SK-N-SH (cell line): Measurements from ENCODE around the gene BTRC. TPM values are rescaled to one million over a fixed set of nuclear protein-coding genes. Genes with fewer than 3 reads are reported as not detected.
"Not testable (repeated sequence)": the region's sequence is repeated elsewhere in the genome, so short reads cannot be mapped to it uniquely, and the experiment has no call there.

Experiments
- CTCF ChIA-PET: fragments of 300-600, 350-600 bp; formaldehyde crosslinking; extraction: SDS; loops from one replicate; lab custom pipeline; 2021; lab: Yijun Ruan, JAX
- POLR2A ChIA-PET: fragments of 350-600 bp; sonication (Branson Sonifier 250); formaldehyde crosslinking; extraction: SDS; loops from one replicate; lab custom pipeline; 2020; ENCODE audit warnings: antibody characterized with exemption, inconsistent platforms; lab: Yijun Ruan, JAX
- DNase-seq: peaks from one replicate; pipeline ENCODE4 v3.0.0; 2012
- H2AFZ ChIP-seq: fragments of 200-600 bp; sonication (generic); 2 replicates; pipeline ENCODE4 v1.8.1; 2016; ENCODE audit warnings: antibody characterized with exemption, mild to moderate bottlenecking, low read depth
- H3F3A ChIP-seq: fragments of 200-600 bp; sonication (generic); replicated peaks from 2 replicates; pipeline ENCODE3; 2016; ENCODE audit warnings: antibody characterized with exemption, mild to moderate bottlenecking; ENCODE audit not compliant: insufficient read depth
- H3K27ac ChIP-seq, 2 experiments: fragments of 200-500 bp in 1 of 2; fragments of 200-600 bp in 1 of 2; sonication (Bioruptor generic) in 1 of 2; sonication (generic), shearing (Covaris generic) in 1 of 2; 2 replicates each; pipeline versions ENCODE4 v1.5.1 to v1.6.1; 2014 to 2016; ENCODE audit warnings: low read depth in 2 of 2, inconsistent platforms in 1 of 2, low read length in 1 of 2, mild to moderate bottlenecking in 1 of 2, mixed read lengths in 1 of 2
- H3K27me3 ChIP-seq: fragments of 200-600 bp; sonication (generic), shearing (Covaris generic); 2 replicates; pipeline ENCODE4 v1.6.1; 2016; ENCODE audit warnings: mixed run types; ENCODE audit not compliant: insufficient read depth
- H3K36me3 ChIP-seq, 2 experiments: fragments of 200-500 bp in 1 of 2; fragments of 200-600 bp in 1 of 2; sonication (Bioruptor generic) in 1 of 2; sonication (generic) in 1 of 2; replicated peaks in 1 of 2; 2 replicates each; pipeline versions ENCODE3 to v1.5.1; 2014 to 2016; ENCODE audit warnings: low read length in 1 of 2, mild to moderate bottlenecking in 1 of 2; ENCODE audit not compliant: insufficient read depth in 2 of 2, control insufficient read depth in 1 of 2
- H3K4me1 ChIP-seq, 2 experiments: fragments of 200-500 bp in 1 of 2; fragments of 200-600 bp in 1 of 2; sonication (Bioruptor generic) in 1 of 2; sonication (generic), shearing (Covaris generic) in 1 of 2; 2 replicates each; pipeline versions ENCODE4 v1.5.1 to v1.6.1; 2014 to 2016; ENCODE audit warnings: low read depth in 1 of 2, low read length in 1 of 2, mixed run types in 1 of 2; ENCODE audit not compliant: insufficient read depth in 2 of 2, control insufficient read depth in 1 of 2
- H3K4me2 ChIP-seq: fragments of 200-600 bp; sonication (generic), shearing (Covaris generic); 2 replicates; pipeline ENCODE4 v1.6.1; 2017; ENCODE audit warnings: mixed run types
- H3K4me3 ChIP-seq, 2 experiments: fragments of 200-500 bp in 1 of 2; fragments of 200-600 bp in 1 of 2; sonication (Bioruptor generic) in 1 of 2; sonication (generic), shearing (Covaris generic) in 1 of 2; 2 replicates each; pipeline versions ENCODE4 v1.5.1 to v1.8.1; 2014 to 2016; ENCODE audit warnings: low read depth in 2 of 2, inconsistent platforms in 1 of 2, low read length in 1 of 2, mild to moderate bottlenecking in 1 of 2, mixed read lengths in 1 of 2, moderate library complexity in 1 of 2
- H3K79me2 ChIP-seq: fragments of 200-600 bp; sonication (generic); 2 replicates; pipeline ENCODE4 v1.8.1; 2017; ENCODE audit warnings: mild to moderate bottlenecking; ENCODE audit not compliant: insufficient read depth
- H3K9ac ChIP-seq: fragments of 200-600 bp; sonication (generic); 2 replicates; pipeline ENCODE4 v1.6.1; 2017; ENCODE audit warnings: mixed run types
- H3K9me2 ChIP-seq: fragments of 200-600 bp; sonication (generic); 2 replicates; pipeline ENCODE4 v1.6.1; 2017; ENCODE audit warnings: mixed run types
- H3K9me3 ChIP-seq: fragments of 200-600 bp; sonication (generic); 2 replicates; pipeline ENCODE4 v1.6.1; 2017; ENCODE audit warnings: mixed run types, mild to moderate bottlenecking, moderate library complexity
- H4K20me1 ChIP-seq: fragments of 200-600 bp; sonication (generic); 2 replicates; pipeline ENCODE4 v1.6.1; 2017; ENCODE audit warnings: mild to moderate bottlenecking, mixed run types; ENCODE audit not compliant: insufficient read depth
- CHD2 ChIP-seq: fragments of 150-350 bp; IDR thresholded peaks from 2 replicates; pipeline ENCODE4 v1.6.1; 2018; ENCODE audit warnings: low read length; ENCODE audit not compliant: partially characterized antibody
- EP300 ChIP-seq, 2 experiments: IDR thresholded peaks; 2 replicates each; pipeline versions ENCODE4 v1.4.0 to v1.6.1; 2012; ENCODE audit warnings: borderline replicate concordance in 1 of 2, low read depth in 1 of 2, low read length in 1 of 2
- EZH2phosphoT487 ChIP-seq: fragments of 200-600 bp; sonication (generic); IDR thresholded peaks from 2 replicates; pipeline ENCODE4 v1.6.1; 2017; ENCODE audit warnings: low read depth, mixed run types, mild to moderate bottlenecking, antibody characterized with exemption, moderate library complexity, borderline replicate concordance
- MEF2A ChIP-seq: IDR thresholded peaks from 2 replicates; pipeline ENCODE4 v1.4.0; 2012; ENCODE audit warnings: low read depth, borderline replicate concordance
- MXI1 ChIP-seq: IDR thresholded peaks from 2 replicates; pipeline ENCODE4 v1.6.1; 2012; ENCODE audit warnings: mild to moderate bottlenecking, low read depth, low read length, improper control_type of control experiment
- RAD21 ChIP-seq: IDR thresholded peaks from 2 replicates; pipeline ENCODE4 v1.6.1; 2012; ENCODE audit warnings: mild to moderate bottlenecking, low read length
- RXRA ChIP-seq: IDR thresholded peaks from 2 replicates; pipeline ENCODE4 v1.4.0; 2012; ENCODE audit warnings: low read depth, mild to moderate bottlenecking, borderline replicate concordance
- SMC3 ChIP-seq: IDR thresholded peaks from 2 replicates; pipeline ENCODE4 v1.6.1; 2012; ENCODE audit warnings: low read depth, low read length, improper control_type of control experiment
- TCF12 ChIP-seq: IDR thresholded peaks from 2 replicates; pipeline ENCODE4 v1.4.0; 2012
- WGBS: methylation state at CpG from one replicate; pipeline ENCODE4 v1.1.6; 2017; ENCODE audit warnings: low lambda C conversion rate; 5-methylcytosine and 5-hydroxymethylcytosine counted together
- polyA plus RNA-seq, 3 experiments: library from polyadenylated mRNA; depleted of rRNA; stranded (reverse); fragments of >200 nt; gene quantifications; 2 replicates each; pipeline ENCODE4 v1.2.3, GENCODE V29; 2012
- TF ChIP-seq, protein P1 (sequence below): IDR thresholded peaks from 2 replicates; pipeline ENCODE4 v1.6.1; 2012; ENCODE audit warnings: mild to moderate bottlenecking, low read depth, low read length, moderate library complexity

BTRC gene
- polyA plus RNA-seq, 1 of the 3 experiments (the other 2 are of a cell fraction): 6.5 TPM

- no peak for DNase-seq
- Histone ChIP-seq H3K27me3 (no peaks in the 10 kb centered on the region), H3K27ac (no peak overlapping the region), H3K4me1 (no peaks in the 10 kb centered on the region; a peak in 1 of 4 replicates), H3K9me2 (no peaks in the 10 kb centered on the region), H3K4me2 (no peak overlapping the region), H2AFZ (no peak overlapping the region), H3K9me3 (no peaks in the 10 kb centered on the region), H3K9ac (no peak overlapping the region), H3K36me3 (no peaks in the 10 kb centered on the region), H3K4me3 (no peak overlapping the region), H3F3A (peaks cover 5% of the 10 kb centered on the region), H3K79me2 (peaks cover 28% of the 10 kb centered on the region), H4K20me1 (peaks cover 6% of the 10 kb centered on the region; the same call in 1 of the 2 replicates)
- 92% methylated on average over 4 of the region's 4 CpGs for WGBS
- ChIA-PET POLR2A (interaction anchor here (0.7 kb wide), 1 partner anchor 73 kb away, joined by 3 read pairs; no protein-coding TSS in a partner anchor), CTCF (interaction anchor here (0.9 kb wide), 2 partner anchors 16 to 172 kb away, joined by 3 read pairs; no protein-coding TSS in a partner anchor)
- no peak for TF ChIP-seq MEF2A
- TF ChIP-seq CHD2: no peak
- TF ChIP-seq, protein P1, sequence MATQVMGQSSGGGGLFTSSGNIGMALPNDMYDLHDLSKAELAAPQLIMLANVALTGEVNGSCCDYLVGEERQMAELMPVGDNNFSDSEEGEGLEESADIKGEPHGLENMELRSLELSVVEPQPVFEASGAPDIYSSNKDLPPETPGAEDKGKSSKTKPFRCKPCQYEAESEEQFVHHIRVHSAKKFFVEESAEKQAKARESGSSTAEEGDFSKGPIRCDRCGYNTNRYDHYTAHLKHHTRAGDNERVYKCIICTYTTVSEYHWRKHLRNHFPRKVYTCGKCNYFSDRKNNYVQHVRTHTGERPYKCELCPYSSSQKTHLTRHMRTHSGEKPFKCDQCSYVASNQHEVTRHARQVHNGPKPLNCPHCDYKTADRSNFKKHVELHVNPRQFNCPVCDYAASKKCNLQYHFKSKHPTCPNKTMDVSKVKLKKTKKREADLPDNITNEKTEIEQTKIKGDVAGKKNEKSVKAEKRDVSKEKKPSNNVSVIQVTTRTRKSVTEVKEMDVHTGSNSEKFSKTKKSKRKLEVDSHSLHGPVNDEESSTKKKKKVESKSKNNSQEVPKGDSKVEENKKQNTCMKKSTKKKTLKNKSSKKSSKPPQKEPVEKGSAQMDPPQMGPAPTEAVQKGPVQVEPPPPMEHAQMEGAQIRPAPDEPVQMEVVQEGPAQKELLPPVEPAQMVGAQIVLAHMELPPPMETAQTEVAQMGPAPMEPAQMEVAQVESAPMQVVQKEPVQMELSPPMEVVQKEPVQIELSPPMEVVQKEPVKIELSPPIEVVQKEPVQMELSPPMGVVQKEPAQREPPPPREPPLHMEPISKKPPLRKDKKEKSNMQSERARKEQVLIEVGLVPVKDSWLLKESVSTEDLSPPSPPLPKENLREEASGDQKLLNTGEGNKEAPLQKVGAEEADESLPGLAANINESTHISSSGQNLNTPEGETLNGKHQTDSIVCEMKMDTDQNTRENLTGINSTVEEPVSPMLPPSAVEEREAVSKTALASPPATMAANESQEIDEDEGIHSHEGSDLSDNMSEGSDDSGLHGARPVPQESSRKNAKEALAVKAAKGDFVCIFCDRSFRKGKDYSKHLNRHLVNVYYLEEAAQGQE: no peak
Observed at GRCh38 chr10:101386659-101387259, 32.8 kb downstream of the BTRC start.

DNA sequence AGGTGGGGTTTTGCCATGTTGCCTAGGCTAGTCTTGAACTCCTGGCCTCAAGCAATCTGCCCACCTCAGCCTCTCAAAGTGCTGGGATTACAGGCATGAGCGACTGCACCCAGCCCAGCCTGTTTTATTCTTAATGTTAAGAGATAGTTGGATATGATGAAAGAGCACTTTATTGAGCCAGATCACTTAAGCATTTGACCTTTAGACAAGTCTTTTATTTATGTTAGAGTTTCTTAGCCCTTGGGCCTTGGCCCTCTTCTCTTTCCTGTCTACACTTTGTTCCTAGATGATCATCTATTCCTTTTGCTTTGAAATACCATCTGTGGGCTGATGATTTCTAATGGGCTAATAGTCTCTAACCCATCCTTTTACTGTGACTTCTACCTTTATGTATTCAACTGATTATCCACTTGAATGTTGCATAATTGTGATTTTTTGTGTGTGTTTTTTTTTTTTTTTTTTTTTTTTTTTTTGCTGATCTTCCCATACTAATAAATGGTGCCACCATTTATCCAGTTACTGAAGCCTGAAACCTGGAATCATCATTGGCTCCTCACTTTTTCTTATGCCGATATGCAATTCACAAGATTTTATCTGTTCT, 34.8 kb downstream of the BTRC start:
- no peaks in the 10 kb centered on the region for H3K9me2 ChIP-seq
- no peak overlapping the region for H3K4me3 ChIP-seq
- H3K4me1 ChIP-seq: peaks cover 1 to 2% of the 10 kb centered on the region in 2 experiments; a peak in 3 of 4 replicates
- no peak for DNase-seq
- H3K36me3 ChIP-seq: no peaks in the 10 kb centered on the region
- POLR2A ChIA-PET: no interaction called here
- H2AFZ ChIP-seq: no peak overlapping the region
- H4K20me1 ChIP-seq: peaks cover 12% of the 10 kb centered on the region
- H3K4me2 ChIP-seq: no peak overlapping the region
- H3K27me3 ChIP-seq: no peaks in the 10 kb centered on the region
- no peak overlapping the region for H3K9ac ChIP-seq
- peaks cover 5% of the 10 kb centered on the region for H3F3A ChIP-seq
- no peaks in the 10 kb centered on the region for H3K9me3 ChIP-seq
- CTCF ChIA-PET: interaction anchor here (1.5 kb wide), 1 partner anchor 36 kb away, joined by 4 read pairs; no protein-coding TSS in a partner anchor
- TF ChIP-seq RAD21 (no peak), MXI1 (no peak), RXRA (no peak), CHD2 (no peak), SMC3 (no peak), EP300 (IDR thresholded peaks at IDR 0.05; ENCODE audit: borderline replicate concordance in 1 of 2, low read depth in 1 of 2, low read length in 1 of 2) (no peak), EZH2phosphoT487 (no peak), TCF12 (no peak)
- H3K27ac ChIP-seq: no peak overlapping the region
- WGBS: 94% methylated on average over 2 of the region's 2 CpGs
- peaks cover 17% of the 10 kb centered on the region for H3K79me2 ChIP-seq

GRCh38 chr10:101389532-101389931, 35.6 kb downstream of the BTRC start:
- H4K20me1 ChIP-seq: peaks cover 12% of the 10 kb centered on the region
- H3K27me3 ChIP-seq, H3F3A ChIP-seq, H3K9me3 ChIP-seq, H3K27ac ChIP-seq, H3K9me2 ChIP-seq, POLR2A ChIA-PET, H2AFZ ChIP-seq, H3K36me3 ChIP-seq, H3K9ac ChIP-seq, H3K4me1 ChIP-seq, H3K4me2 ChIP-seq, H3K4me3 ChIP-seq, DNase-seq, CTCF ChIA-PET: not testable (repeated sequence)
- 93% methylated on average over 2 of the region's 2 CpGs for WGBS
- peaks cover 13% of the 10 kb centered on the region for H3K79me2 ChIP-seq
